K562 (cell line): ENCODE results near the gene BNC1. TPM values are rescaled to one million over a fixed set of nuclear protein-coding genes. Genes with fewer than 3 reads are reported as not detected.

ENCODE experiments used
- ATAC-seq: fragments of 200-7000 bp; cut with Tn5 transposase; 3 replicates; pipeline ENCODE4 v1.9.1; 2020; ENCODE audit warnings: moderate library complexity
- Bru-seq: library from RNA; stranded (reverse); fragments of 400-500 nt; gene quantifications from one replicate; lab custom pipeline; 2021; lab: Mats Ljungman, UMichigan
- BruChase-seq, 2 experiments: library from RNA; stranded (reverse); fragments of 400-500 nt; gene quantifications; one replicate each; lab custom pipeline; 2021; lab: Mats Ljungman, UMichigan
- BruUV-seq: library from RNA; stranded (reverse); fragments of 400-500 nt; replicated peaks from 2 replicates; lab custom pipeline; 2021; lab: Mats Ljungman, UMichigan
- CTCF ChIA-PET: fragments of 300-600 bp; formaldehyde crosslinking; extraction: SDS; loops from one replicate; lab custom pipeline; 2021; ENCODE audit warnings: low intra/inter-chr PET ratio; lab: Yijun Ruan, JAX
- POLR2A ChIA-PET: fragments of 300-600, 350-650 bp; sonication (Branson Sonifier 250); formaldehyde crosslinking; extraction: SDS; loops from one replicate; lab custom pipeline; 2021; ENCODE audit warnings: antibody characterized with exemption, inconsistent platforms; lab: Yijun Ruan, JAX
- DNase-seq, 4 experiments: peaks; one replicate each; pipeline versions ENCODE4 v3.0.0 to v3.0.0-alpha.2; 2011 to 2018; ENCODE audit warnings: low spot score in 3 of 4, mixed read lengths in 3 of 4; ENCODE audit errors: extremely low read depth in 1 of 4
- FAIRE-seq: peaks from 2 replicates; lab custom pipeline; 2011; peaks lifted over from hg19 to GRCh38; lab: Jason Lieb, UNC
- H2AFZ ChIP-seq: 2 replicates; pipeline ENCODE4 v1.6.0; 2011; ENCODE audit warnings: low read depth, low read length, control low read depth, inconsistent platforms
- H3K27ac ChIP-seq: fragments of 200-600 bp; 3 replicates; pipeline ENCODE4 v1.8.0; 2011; ENCODE audit warnings: low read depth, mild to moderate bottlenecking, control low read depth, inconsistent platforms, low read length, moderate library complexity, mixed read lengths; ENCODE audit errors: extremely low read depth
- H3K27me3 ChIP-seq, 2 experiments: fragments of 300-600 bp in 1 of 2; 2 replicates in 1 of 2; 3 replicates in 1 of 2; pipeline versions ENCODE4 v1.6.0 to v1.8.0; 2011; ENCODE audit warnings: inconsistent platforms in 2 of 2, low read length in 2 of 2, mild to moderate bottlenecking in 1 of 2, mixed read lengths in 1 of 2, moderate library complexity in 1 of 2; ENCODE audit not compliant: control insufficient read depth in 2 of 2, insufficient read depth in 2 of 2
- H3K36me3 ChIP-seq: fragments of 300-600 bp; 3 replicates; pipeline ENCODE4 v1.8.0; 2011; ENCODE audit warnings: mild to moderate bottlenecking, low read length, inconsistent platforms; ENCODE audit not compliant: control insufficient read depth, insufficient read depth
- H3K4me1 ChIP-seq, 2 experiments: fragments of 200-600 bp in 1 of 2; replicated peaks in 1 of 2; 2 replicates in 1 of 2; 3 replicates in 1 of 2; pipeline versions ENCODE4 v1.5.1 to v1.8.0; 2011; ENCODE audit warnings: inconsistent platforms in 2 of 2, low read length in 2 of 2, mild to moderate bottlenecking in 1 of 2, mixed read lengths in 1 of 2, moderate library complexity in 1 of 2; ENCODE audit not compliant: control insufficient read depth in 2 of 2, insufficient read depth in 2 of 2
- H3K4me2 ChIP-seq: 2 replicates; pipeline ENCODE4 v1.6.1; 2011; ENCODE audit warnings: low read length, control low read depth, inconsistent platforms, mixed read lengths; ENCODE audit not compliant: insufficient read depth
- H3K4me3 ChIP-seq: fragments of 200-600 bp; sonication (generic), shearing (Covaris generic); 2 replicates; pipeline ENCODE4 v1.5.1; 2016; ENCODE audit warnings: control low read depth, inconsistent platforms
- H3K79me2 ChIP-seq: fragments of 200-600 bp; 3 replicates; pipeline ENCODE4 v1.8.0; 2011; ENCODE audit warnings: low read length, inconsistent platforms; ENCODE audit not compliant: control insufficient read depth, insufficient read depth
- H3K9ac ChIP-seq, 2 experiments: 2 replicates each; pipeline versions ENCODE4 v1.6.0 to v1.6.1; 2011; ENCODE audit warnings: low read depth in 2 of 2, low read length in 2 of 2, control low read depth in 1 of 2, inconsistent platforms in 1 of 2, mild to moderate bottlenecking in 1 of 2, mixed read lengths in 1 of 2; ENCODE audit not compliant: insufficient read depth in 1 of 2
- H3K9me1 ChIP-seq: one replicate; pipeline ENCODE4 v1.6.0; 2011; ENCODE audit warnings: inconsistent platforms, mild to moderate bottlenecking, low read length, moderate library complexity; ENCODE audit not compliant: control insufficient read depth, insufficient read depth
- H3K9me3 ChIP-seq: replicated peaks from 2 replicates; pipeline ENCODE4 v1.5.1; 2011; ENCODE audit warnings: low read depth, low read length, inconsistent platforms; ENCODE audit not compliant: control insufficient read depth, insufficient read depth
- H4K20me1 ChIP-seq: replicated peaks from 2 replicates; pipeline ENCODE4 v1.6.1; 2011; ENCODE audit warnings: low read length, inconsistent platforms, mixed read lengths; ENCODE audit not compliant: control insufficient read depth, insufficient read depth
- CBX3 ChIP-seq, 2 experiments: IDR thresholded peaks; 1 replicate in 1 of 2; 2 replicates in 1 of 2; pipeline ENCODE4 v1.6.1; 2012; ENCODE audit warnings: inconsistent platforms in 2 of 2, low read length in 2 of 2, borderline replicate concordance in 1 of 2, control low read depth in 1 of 2
- MCM7 ChIP-seq, 2 experiments: fragments of 450-650 bp; IDR thresholded peaks; 2 replicates each; pipeline ENCODE4 v1.6.1; 2016 to 2018
- SAP30 ChIP-seq: fragments of 200-600 bp; sonication (generic); IDR thresholded peaks from 2 replicates; pipeline ENCODE4 v1.6.1; 2012; ENCODE audit warnings: borderline replicate concordance, low read depth, mild to moderate bottlenecking, moderate library complexity, low read length, control low read depth, inconsistent platforms; ENCODE audit not compliant: insufficient read depth, poor library complexity, severe bottlenecking
- SLC30A9 ChIP-seq: fragments of 250-450 bp; sonication (Bioruptor Pico); IDR thresholded peaks from 2 replicates; pipeline ENCODE4 v1.8.0; 2022; ENCODE audit warnings: mild to moderate bottlenecking, moderate library complexity
- SRSF9 ChIP-seq: fragments of 200-400 bp; formaldehyde crosslinking; IDR thresholded peaks from 2 replicates; pipeline ENCODE4 v1.6.1; 2017; ENCODE audit warnings: low read depth, low read length, borderline replicate concordance
- ZFPM2 ChIP-seq: fragments of 250-450 bp; sonication (Bioruptor Pico); IDR thresholded peaks from 2 replicates; pipeline ENCODE4 v1.5.1; 2022; ENCODE audit warnings: mild to moderate bottlenecking
- WGBS: fragments of 100-300 bp; shearing (Covaris generic); methylation state at CpG from one replicate; pipeline ENCODE4 v1.1.6; 2016; ENCODE audit warnings: low coverage, mixed read lengths; ENCODE audit not compliant: insufficient coverage; ENCODE audit errors: missing lambda C conversion rate; 5-methylcytosine and 5-hydroxymethylcytosine counted together
- in situ Hi-C: fragments of 300-500 bp; cut with MboI; formaldehyde crosslinking; loops from 4 replicates; pipeline ENCODE4 v1.15.0; 2018; ENCODE audit warnings: inconsistent platforms, mixed read lengths
- intact Hi-C: fragments of 100-400 bp; cut with micrococcal nuclease; formaldehyde crosslinking; loops from 2 replicates; pipeline ENCODE4 v1.14.2; 2022
- long read RNA-seq, 3 experiments: library from polyadenylated mRNA in 2 of 3; library from RNA in 1 of 3; unstranded in 2 of 3; stranded (forward) in 1 of 3; transcript quantifications; one replicate each; pipeline ENCODE4 v2.0.0, GENCODE V29; 2019 to 2022
- polyA minus RNA-seq, 3 experiments: library from RNA; depleted of rRNA, polyadenylated mRNA; stranded (reverse); fragments of >200 nt; gene quantifications; 2 replicates each; pipeline ENCODE4 v1.2.3, GENCODE V29; 2011
- polyA plus RNA-seq, 8 experiments: library from polyadenylated mRNA; depleted of rRNA in 4 of 8; stranded (reverse) in 5 of 8; unstranded in 3 of 8; fragments of >200 nt; fragmentation: Nextera tagmentation in 2 of 8; fragmentation: Illumina TruSeq in 1 of 8; extraction: Ambion mirVana in 2 of 8; extraction: Trizol in 1 of 8; gene quantifications; 2 replicates each; pipeline versions ENCODE4 v1.2.1 to v1.2.3, GENCODE V29; 2011 to 2014; ENCODE audit warnings: inconsistent platforms in 1 of 8, missing spikeins in 1 of 8
- total RNA-seq, 7 experiments: library from RNA; depleted of rRNA in 6 of 7; stranded (reverse); fragments of >200 nt in 6 of 7; fragmentation: Illumina TruSeq in 2 of 7; extraction: Trizol in 2 of 7; gene quantifications; 2 replicates each; pipeline versions ENCODE4 v1.2.1 to v1.2.3, GENCODE V29; 2011 to 2021; ENCODE audit warnings: low replicate concordance in 1 of 7

Gene BNC1, protein sequence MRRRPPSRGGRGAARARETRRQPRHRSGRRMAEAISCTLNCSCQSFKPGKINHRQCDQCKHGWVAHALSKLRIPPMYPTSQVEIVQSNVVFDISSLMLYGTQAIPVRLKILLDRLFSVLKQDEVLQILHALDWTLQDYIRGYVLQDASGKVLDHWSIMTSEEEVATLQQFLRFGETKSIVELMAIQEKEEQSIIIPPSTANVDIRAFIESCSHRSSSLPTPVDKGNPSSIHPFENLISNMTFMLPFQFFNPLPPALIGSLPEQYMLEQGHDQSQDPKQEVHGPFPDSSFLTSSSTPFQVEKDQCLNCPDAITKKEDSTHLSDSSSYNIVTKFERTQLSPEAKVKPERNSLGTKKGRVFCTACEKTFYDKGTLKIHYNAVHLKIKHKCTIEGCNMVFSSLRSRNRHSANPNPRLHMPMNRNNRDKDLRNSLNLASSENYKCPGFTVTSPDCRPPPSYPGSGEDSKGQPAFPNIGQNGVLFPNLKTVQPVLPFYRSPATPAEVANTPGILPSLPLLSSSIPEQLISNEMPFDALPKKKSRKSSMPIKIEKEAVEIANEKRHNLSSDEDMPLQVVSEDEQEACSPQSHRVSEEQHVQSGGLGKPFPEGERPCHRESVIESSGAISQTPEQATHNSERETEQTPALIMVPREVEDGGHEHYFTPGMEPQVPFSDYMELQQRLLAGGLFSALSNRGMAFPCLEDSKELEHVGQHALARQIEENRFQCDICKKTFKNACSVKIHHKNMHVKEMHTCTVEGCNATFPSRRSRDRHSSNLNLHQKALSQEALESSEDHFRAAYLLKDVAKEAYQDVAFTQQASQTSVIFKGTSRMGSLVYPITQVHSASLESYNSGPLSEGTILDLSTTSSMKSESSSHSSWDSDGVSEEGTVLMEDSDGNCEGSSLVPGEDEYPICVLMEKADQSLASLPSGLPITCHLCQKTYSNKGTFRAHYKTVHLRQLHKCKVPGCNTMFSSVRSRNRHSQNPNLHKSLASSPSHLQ
- total RNA-seq (2011; cell fraction: chromatin; rRNA removed; ENCODE audit: low replicate concordance), result not detected in 2 replicates
- not detected in 2 replicates for total RNA-seq (2011; cell fraction: nucleolus; rRNA removed)
- total RNA-seq (2011; cell fraction: nucleoplasm; rRNA removed), result not detected in 2 replicates
- total RNA-seq (2014; rRNA removed), result not detected in 2 replicates
- total RNA-seq (2014; rRNA removed; fragmentation: Illumina TruSeq; extraction: Trizol), result not detected in 2 replicates
- total RNA-seq (2015; rRNA removed; fragmentation: Illumina TruSeq; extraction: Trizol), result not detected in 2 replicates
- not detected in 2 replicates for total RNA-seq (2021)
- not detected in 2 replicates for polyA plus RNA-seq (2011; rRNA removed)
- not detected in 2 replicates for polyA plus RNA-seq (2011; cell fraction: cytosol; rRNA removed)
- polyA plus RNA-seq (2011; cell fraction: nucleus; rRNA removed), result not detected in 2 replicates
- polyA plus RNA-seq (2012), result not detected in 2 replicates
- not detected in 2 replicates for polyA plus RNA-seq (2014; fragmentation: Illumina TruSeq; extraction: Trizol)
- polyA plus RNA-seq (2014; fragmentation: Nextera tagmentation; extraction: Ambion mirVana), result not detected
- not detected in 2 replicates for polyA plus RNA-seq (2014; rRNA removed)
- not detected in 2 replicates for polyA minus RNA-seq (2011; rRNA and poly(A)+ RNA removed)
- not detected in 2 replicates for polyA minus RNA-seq (2011; cell fraction: cytosol; rRNA and poly(A)+ RNA removed)
- not detected in 2 replicates for polyA minus RNA-seq (2011; cell fraction: nucleus; rRNA and poly(A)+ RNA removed)
- percentile 6 among the genes with signal in this experiment for Bru-seq, nascent RNA
- not detected for BruChase-seq, experiment 1, labeled RNA remaining after a 2-hour chase
- BruChase-seq, experiment 2, labeled RNA remaining after a 6-hour chase, result not detected
- long read RNA-seq, experiment 1, result 0 reads
- long read RNA-seq, experiment 2, result 0 reads
- long read RNA-seq, experiment 3, result 0 reads

DNA sequence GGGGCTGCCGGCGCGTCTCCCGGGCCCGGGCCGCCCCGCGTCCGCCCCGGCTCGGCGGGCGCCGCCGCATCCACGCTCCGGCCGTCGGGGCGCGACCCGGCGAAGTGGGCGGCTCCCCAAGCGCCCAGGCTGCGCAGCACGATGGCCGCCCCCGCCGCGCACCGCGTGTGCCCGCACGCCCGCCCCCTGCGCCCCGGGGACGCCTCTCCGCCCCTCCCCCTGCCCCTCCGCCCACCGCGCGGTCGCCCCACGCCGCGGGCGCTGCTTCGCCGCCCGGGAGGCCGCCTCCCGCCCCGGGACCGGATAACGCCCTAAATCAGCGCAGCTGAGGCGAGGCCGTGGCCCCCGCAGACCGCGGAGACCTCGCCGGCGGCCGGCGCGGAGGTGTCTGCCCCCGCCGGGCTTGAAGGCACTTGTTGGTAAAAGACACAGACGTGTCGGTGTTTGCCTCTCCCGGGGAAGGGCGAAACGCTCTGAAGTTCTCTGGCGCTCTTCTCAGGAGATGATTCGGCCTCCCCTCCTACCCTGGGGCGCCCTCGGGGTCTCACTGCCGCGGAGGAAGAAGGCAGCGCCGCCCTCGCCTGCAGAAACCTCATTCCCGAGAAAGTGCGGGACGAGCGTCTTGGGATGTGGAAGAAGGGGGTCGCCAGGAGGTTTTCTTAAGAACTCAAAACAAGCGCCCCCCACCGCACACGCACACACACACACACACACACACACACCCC, at the start of gene BNC1:
Gene BNC1 (minus strand): TSS at position 106 of the 725 bp plus-strand sequence. CDS start 36 bp downstream, at position 70.
- no peak for FAIRE-seq
- peaks cover 0 to 6% of the 10 kb centered on the region in 2 experiments; a peak in 1 of 5 replicates for H3K4me1 ChIP-seq
- no peaks in the 10 kb centered on the region for H3K9me1 ChIP-seq
- peaks cover 5 to 14% of the 10 kb centered on the region in 2 experiments; a peak in 4 of 5 replicates for H3K27me3 ChIP-seq
- intact Hi-C loops (no loop called here), in situ Hi-C loops (no loop called here)
- H3K36me3 ChIP-seq, result no peaks in the 10 kb centered on the region
- no peaks in the 10 kb centered on the region for H3K9me3 ChIP-seq
- TF ChIP-seq SAP30 (no peak), SRSF9 (no peak), ZFPM2 (CRISPR knock-in tag) (no peak), SLC30A9 (no peak), CBX3 (IDR thresholded peaks at IDR 0.05; ENCODE audit: borderline replicate concordance in 1 of 2, low read length in 2 of 2) (no peak), MCM7 (IDR thresholded peaks at IDR 0.05) (no peak)
- no peak within 1 kb of the TSS for H3K4me2 ChIP-seq
- H3K79me2 ChIP-seq, result no peaks in the 10 kb centered on the region
- no TSS peak for BruUV-seq
- H4K20me1 ChIP-seq, result no peaks in the 10 kb centered on the region
- no peak within 1 kb of the TSS for H3K27ac ChIP-seq
- no peak within 1 kb of the TSS for H3K9ac ChIP-seq
- no peak for ATAC-seq
- CTCF ChIA-PET, result interaction anchor here (0.7 kb wide), 1 partner anchor 37 kb away, joined by 3 read pairs; no protein-coding TSS in a partner anchor
- WGBS, result 17% methylated on average over 6 of the region's 93 CpGs
- POLR2A ChIA-PET, result no interaction called here
- DNase-seq, result no peak
- H3K4me3 ChIP-seq, result no peak within 1 kb of the TSS
- H2AFZ ChIP-seq, result no peak within 1 kb of the TSS
